K562 (cell line): Measurements from ENCODE around the gene GOLPH3. TPM values are rescaled to one million over a fixed set of nuclear protein-coding genes. Genes with fewer than 3 reads are reported as not detected.

Source experiments
- ATAC-seq: fragments of 200-7000 bp; cut with Tn5 transposase; 3 replicates; pipeline ENCODE4 v1.9.1; 2020; ENCODE audit warnings: moderate library complexity
- BruUV-seq: library from RNA; stranded (reverse); fragments of 400-500 nt; replicated peaks from 2 replicates; lab custom pipeline; 2021; lab: Mats Ljungman, UMichigan
- CTCF ChIA-PET: fragments of 300-600 bp; formaldehyde crosslinking; extraction: SDS; loops from one replicate; lab custom pipeline; 2021; ENCODE audit warnings: low intra/inter-chr PET ratio; lab: Yijun Ruan, JAX
- POLR2A ChIA-PET: fragments of 300-600, 350-650 bp; sonication (Branson Sonifier 250); formaldehyde crosslinking; extraction: SDS; loops from one replicate; lab custom pipeline; 2021; ENCODE audit warnings: antibody characterized with exemption, inconsistent platforms; lab: Yijun Ruan, JAX
- DNase-seq, 4 experiments: peaks; one replicate each; pipeline versions ENCODE4 v3.0.0 to v3.0.0-alpha.2; 2011 to 2018; ENCODE audit warnings: low spot score in 3 of 4, mixed read lengths in 3 of 4; ENCODE audit errors: extremely low read depth in 1 of 4
- FAIRE-seq: peaks from 2 replicates; lab custom pipeline; 2011; peaks lifted over from hg19 to GRCh38; lab: Jason Lieb, UNC
- H2AFZ ChIP-seq: 2 replicates; pipeline ENCODE4 v1.6.0; 2011; ENCODE audit warnings: low read depth, low read length, control low read depth, inconsistent platforms
- H3K27ac ChIP-seq: fragments of 200-600 bp; 3 replicates; pipeline ENCODE4 v1.8.0; 2011; ENCODE audit warnings: low read depth, mild to moderate bottlenecking, control low read depth, inconsistent platforms, low read length, moderate library complexity, mixed read lengths; ENCODE audit errors: extremely low read depth
- H3K27me3 ChIP-seq, 2 experiments: fragments of 300-600 bp in 1 of 2; 2 replicates in 1 of 2; 3 replicates in 1 of 2; pipeline versions ENCODE4 v1.6.0 to v1.8.0; 2011; ENCODE audit warnings: inconsistent platforms in 2 of 2, low read length in 2 of 2, mild to moderate bottlenecking in 1 of 2, mixed read lengths in 1 of 2, moderate library complexity in 1 of 2; ENCODE audit not compliant: control insufficient read depth in 2 of 2, insufficient read depth in 2 of 2
- H3K36me3 ChIP-seq: fragments of 300-600 bp; 3 replicates; pipeline ENCODE4 v1.8.0; 2011; ENCODE audit warnings: mild to moderate bottlenecking, low read length, inconsistent platforms; ENCODE audit not compliant: control insufficient read depth, insufficient read depth
- H3K4me1 ChIP-seq, 2 experiments: fragments of 200-600 bp in 1 of 2; replicated peaks in 1 of 2; 2 replicates in 1 of 2; 3 replicates in 1 of 2; pipeline versions ENCODE4 v1.5.1 to v1.8.0; 2011; ENCODE audit warnings: inconsistent platforms in 2 of 2, low read length in 2 of 2, mild to moderate bottlenecking in 1 of 2, mixed read lengths in 1 of 2, moderate library complexity in 1 of 2; ENCODE audit not compliant: control insufficient read depth in 2 of 2, insufficient read depth in 2 of 2
- H3K4me2 ChIP-seq: 2 replicates; pipeline ENCODE4 v1.6.1; 2011; ENCODE audit warnings: low read length, control low read depth, inconsistent platforms, mixed read lengths; ENCODE audit not compliant: insufficient read depth
- H3K4me3 ChIP-seq: fragments of 200-600 bp; sonication (generic), shearing (Covaris generic); 2 replicates; pipeline ENCODE4 v1.5.1; 2016; ENCODE audit warnings: control low read depth, inconsistent platforms
- H3K79me2 ChIP-seq: fragments of 200-600 bp; 3 replicates; pipeline ENCODE4 v1.8.0; 2011; ENCODE audit warnings: low read length, inconsistent platforms; ENCODE audit not compliant: control insufficient read depth, insufficient read depth
- H3K9ac ChIP-seq, 2 experiments: 2 replicates each; pipeline versions ENCODE4 v1.6.0 to v1.6.1; 2011; ENCODE audit warnings: low read depth in 2 of 2, low read length in 2 of 2, control low read depth in 1 of 2, inconsistent platforms in 1 of 2, mild to moderate bottlenecking in 1 of 2, mixed read lengths in 1 of 2; ENCODE audit not compliant: insufficient read depth in 1 of 2
- H3K9me1 ChIP-seq: one replicate; pipeline ENCODE4 v1.6.0; 2011; ENCODE audit warnings: inconsistent platforms, mild to moderate bottlenecking, low read length, moderate library complexity; ENCODE audit not compliant: control insufficient read depth, insufficient read depth
- H3K9me3 ChIP-seq: replicated peaks from 2 replicates; pipeline ENCODE4 v1.5.1; 2011; ENCODE audit warnings: low read depth, low read length, inconsistent platforms; ENCODE audit not compliant: control insufficient read depth, insufficient read depth
- H4K20me1 ChIP-seq: replicated peaks from 2 replicates; pipeline ENCODE4 v1.6.1; 2011; ENCODE audit warnings: low read length, inconsistent platforms, mixed read lengths; ENCODE audit not compliant: control insufficient read depth, insufficient read depth
- MTA1 ChIP-seq: fragments of 450-650 bp; IDR thresholded peaks from 2 replicates; pipeline ENCODE4 v1.6.1; 2017; ENCODE audit warnings: borderline replicate concordance
- NELFE ChIP-seq: IDR thresholded peaks from 2 replicates; pipeline ENCODE4 v1.6.1; 2011; ENCODE audit warnings: mild to moderate bottlenecking; ENCODE audit not compliant: insufficient read depth, insufficient read length
- YBX1 ChIP-seq: fragments of 450-650 bp; IDR thresholded peaks from 2 replicates; pipeline ENCODE4 v1.7.1; 2016; ENCODE audit warnings: mild to moderate bottlenecking
- ZNF212 ChIP-seq: fragments of 450-650 bp; formaldehyde crosslinking; IDR thresholded peaks from 2 replicates; pipeline ENCODE4 v1.4.0; 2020; ENCODE audit warnings: mild to moderate bottlenecking
- ZNF695 ChIP-seq: fragments of 450-650 bp; formaldehyde crosslinking; IDR thresholded peaks from 2 replicates; pipeline ENCODE4 v1.4.0; 2020; ENCODE audit warnings: mild to moderate bottlenecking, moderate library complexity
- WGBS: fragments of 100-300 bp; shearing (Covaris generic); methylation state at CpG from one replicate; pipeline ENCODE4 v1.1.6; 2016; ENCODE audit warnings: low coverage, mixed read lengths; ENCODE audit not compliant: insufficient coverage; ENCODE audit errors: missing lambda C conversion rate; 5-methylcytosine and 5-hydroxymethylcytosine counted together
- in situ Hi-C: fragments of 300-500 bp; cut with MboI; formaldehyde crosslinking; loops from 4 replicates; pipeline ENCODE4 v1.15.0; 2018; ENCODE audit warnings: inconsistent platforms, mixed read lengths
- intact Hi-C: fragments of 100-400 bp; cut with micrococcal nuclease; formaldehyde crosslinking; loops from 2 replicates; pipeline ENCODE4 v1.14.2; 2022
- polyA plus RNA-seq, 8 experiments: library from polyadenylated mRNA; depleted of rRNA in 4 of 8; stranded (reverse) in 5 of 8; unstranded in 3 of 8; fragments of >200 nt; fragmentation: Nextera tagmentation in 2 of 8; fragmentation: Illumina TruSeq in 1 of 8; extraction: Ambion mirVana in 2 of 8; extraction: Trizol in 1 of 8; gene quantifications; 2 replicates each; pipeline versions ENCODE4 v1.2.1 to v1.2.3, GENCODE V29; 2011 to 2014; ENCODE audit warnings: inconsistent platforms in 1 of 8, missing spikeins in 1 of 8
- total RNA-seq, 7 experiments: library from RNA; depleted of rRNA in 6 of 7; stranded (reverse); fragments of >200 nt in 6 of 7; fragmentation: Illumina TruSeq in 2 of 7; extraction: Trizol in 2 of 7; gene quantifications; 2 replicates each; pipeline versions ENCODE4 v1.2.1 to v1.2.3, GENCODE V29; 2011 to 2021; ENCODE audit warnings: low replicate concordance in 1 of 7
- TF ChIP-seq, protein P1 (sequence below): sonication (generic); formaldehyde crosslinking; IDR thresholded peaks from 2 replicates; pipeline ENCODE4 v1.4.0; 2020; ENCODE audit warnings: mild to moderate bottlenecking, missing genetic modification reagents
- TF ChIP-seq, protein P2 (sequence below): sonication (generic); formaldehyde crosslinking; IDR thresholded peaks from 2 replicates; pipeline ENCODE4 v1.8.1; 2022; ENCODE audit warnings: missing genetic modification reagents
- TF ChIP-seq, protein P3 (sequence below): fragments of 450-650 bp; IDR thresholded peaks from 2 replicates; pipeline ENCODE4 v1.6.1; 2016; ENCODE audit warnings: low read depth
- TF ChIP-seq, protein P4 (sequence below): fragments of 250-450 bp; sonication (Bioruptor Pico); IDR thresholded peaks from 2 replicates; pipeline ENCODE4 v1.4.0; 2020; ENCODE audit warnings: mild to moderate bottlenecking

Gene GOLPH3
- total and polyA plus RNA-seq, 9 of the 15 experiments (the other 6 are each of a cell fraction or from before 2014, with no cell fraction given) = 18.8 to 94.6 (median 55.1) TPM

DNA sequence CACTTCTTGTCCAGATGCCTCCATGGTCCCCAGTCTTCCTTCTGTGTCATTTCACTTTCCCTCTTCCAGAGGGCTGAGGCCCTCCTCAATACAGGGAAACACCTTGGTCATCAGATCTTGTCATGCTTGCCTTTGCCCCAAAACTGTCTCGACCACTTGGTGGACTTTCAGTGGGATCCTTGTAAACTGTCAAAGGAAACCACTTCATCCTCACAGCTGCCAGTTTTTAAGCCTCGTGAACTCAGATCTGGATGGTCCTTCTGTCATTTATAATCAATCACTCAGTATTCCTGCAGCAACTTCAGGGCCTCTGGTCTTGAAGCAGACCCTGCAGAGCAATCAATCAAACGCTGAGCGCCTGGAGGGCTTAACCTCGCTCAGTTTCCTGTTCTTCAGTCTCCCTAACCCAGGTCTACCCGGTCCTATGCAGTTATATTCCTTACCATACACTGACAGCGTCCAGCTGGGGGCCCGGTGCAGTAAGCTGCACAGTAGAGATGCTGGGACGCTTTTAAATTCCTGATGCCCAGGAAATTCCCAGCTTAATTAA is 74.6 kb downstream of the GOLPH3 start:
- FAIRE-seq (no peak), ATAC-seq (no peak), DNase-seq (no peak)
- 79% methylated on average over 9 of the region's 9 CpGs for WGBS
- Histone ChIP-seq H4K20me1 (no peaks in the 10 kb centered on the region), H3K9ac (no peak overlapping the region), H2AFZ (no peak overlapping the region), H3K79me2 (no peaks in the 10 kb centered on the region), H3K9me3 (no peaks in the 10 kb centered on the region), H3K4me3 (no peak overlapping the region), H3K9me1 (no peaks in the 10 kb centered on the region), H3K27ac (no peak overlapping the region), H3K4me1 (no peaks in the 10 kb centered on the region), H3K36me3 (peaks cover 49% of the 10 kb centered on the region), H3K27me3 (no peaks in the 10 kb centered on the region), H3K4me2 (no peak overlapping the region)
- ChIA-PET POLR2A (interaction anchor here (0.9 kb wide), 1 partner anchor 553 kb away, joined by 3 read pairs; no protein-coding TSS in a partner anchor), CTCF (no interaction called here)
- no TSS peak for BruUV-seq
- in situ Hi-C loops (loop anchor here (10.0 kb wide), 1 partner anchor 515 kb away; no protein-coding TSS in a partner anchor), intact Hi-C loops (loop anchor here (10.0 kb wide), 1 partner anchor 515 kb away; no protein-coding TSS in a partner anchor)
- TF ChIP-seq, protein P1, sequence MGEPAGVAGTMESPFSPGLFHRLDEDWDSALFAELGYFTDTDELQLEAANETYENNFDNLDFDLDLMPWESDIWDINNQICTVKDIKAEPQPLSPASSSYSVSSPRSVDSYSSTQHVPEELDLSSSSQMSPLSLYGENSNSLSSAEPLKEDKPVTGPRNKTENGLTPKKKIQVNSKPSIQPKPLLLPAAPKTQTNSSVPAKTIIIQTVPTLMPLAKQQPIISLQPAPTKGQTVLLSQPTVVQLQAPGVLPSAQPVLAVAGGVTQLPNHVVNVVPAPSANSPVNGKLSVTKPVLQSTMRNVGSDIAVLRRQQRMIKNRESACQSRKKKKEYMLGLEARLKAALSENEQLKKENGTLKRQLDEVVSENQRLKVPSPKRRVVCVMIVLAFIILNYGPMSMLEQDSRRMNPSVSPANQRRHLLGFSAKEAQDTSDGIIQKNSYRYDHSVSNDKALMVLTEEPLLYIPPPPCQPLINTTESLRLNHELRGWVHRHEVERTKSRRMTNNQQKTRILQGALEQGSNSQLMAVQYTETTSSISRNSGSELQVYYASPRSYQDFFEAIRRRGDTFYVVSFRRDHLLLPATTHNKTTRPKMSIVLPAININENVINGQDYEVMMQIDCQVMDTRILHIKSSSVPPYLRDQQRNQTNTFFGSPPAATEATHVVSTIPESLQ (CRISPR knock-in tag) = no peak
- no peak for TF ChIP-seq ZNF695 (CRISPR knock-in tag)
- no peak for TF ChIP-seq NELFE
- no peak for TF ChIP-seq YBX1
- TF ChIP-seq, protein P2, sequence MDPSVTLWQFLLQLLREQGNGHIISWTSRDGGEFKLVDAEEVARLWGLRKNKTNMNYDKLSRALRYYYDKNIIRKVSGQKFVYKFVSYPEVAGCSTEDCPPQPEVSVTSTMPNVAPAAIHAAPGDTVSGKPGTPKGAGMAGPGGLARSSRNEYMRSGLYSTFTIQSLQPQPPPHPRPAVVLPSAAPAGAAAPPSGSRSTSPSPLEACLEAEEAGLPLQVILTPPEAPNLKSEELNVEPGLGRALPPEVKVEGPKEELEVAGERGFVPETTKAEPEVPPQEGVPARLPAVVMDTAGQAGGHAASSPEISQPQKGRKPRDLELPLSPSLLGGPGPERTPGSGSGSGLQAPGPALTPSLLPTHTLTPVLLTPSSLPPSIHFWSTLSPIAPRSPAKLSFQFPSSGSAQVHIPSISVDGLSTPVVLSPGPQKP (CRISPR knock-in tag) = no peak
- TF ChIP-seq, protein P3, sequence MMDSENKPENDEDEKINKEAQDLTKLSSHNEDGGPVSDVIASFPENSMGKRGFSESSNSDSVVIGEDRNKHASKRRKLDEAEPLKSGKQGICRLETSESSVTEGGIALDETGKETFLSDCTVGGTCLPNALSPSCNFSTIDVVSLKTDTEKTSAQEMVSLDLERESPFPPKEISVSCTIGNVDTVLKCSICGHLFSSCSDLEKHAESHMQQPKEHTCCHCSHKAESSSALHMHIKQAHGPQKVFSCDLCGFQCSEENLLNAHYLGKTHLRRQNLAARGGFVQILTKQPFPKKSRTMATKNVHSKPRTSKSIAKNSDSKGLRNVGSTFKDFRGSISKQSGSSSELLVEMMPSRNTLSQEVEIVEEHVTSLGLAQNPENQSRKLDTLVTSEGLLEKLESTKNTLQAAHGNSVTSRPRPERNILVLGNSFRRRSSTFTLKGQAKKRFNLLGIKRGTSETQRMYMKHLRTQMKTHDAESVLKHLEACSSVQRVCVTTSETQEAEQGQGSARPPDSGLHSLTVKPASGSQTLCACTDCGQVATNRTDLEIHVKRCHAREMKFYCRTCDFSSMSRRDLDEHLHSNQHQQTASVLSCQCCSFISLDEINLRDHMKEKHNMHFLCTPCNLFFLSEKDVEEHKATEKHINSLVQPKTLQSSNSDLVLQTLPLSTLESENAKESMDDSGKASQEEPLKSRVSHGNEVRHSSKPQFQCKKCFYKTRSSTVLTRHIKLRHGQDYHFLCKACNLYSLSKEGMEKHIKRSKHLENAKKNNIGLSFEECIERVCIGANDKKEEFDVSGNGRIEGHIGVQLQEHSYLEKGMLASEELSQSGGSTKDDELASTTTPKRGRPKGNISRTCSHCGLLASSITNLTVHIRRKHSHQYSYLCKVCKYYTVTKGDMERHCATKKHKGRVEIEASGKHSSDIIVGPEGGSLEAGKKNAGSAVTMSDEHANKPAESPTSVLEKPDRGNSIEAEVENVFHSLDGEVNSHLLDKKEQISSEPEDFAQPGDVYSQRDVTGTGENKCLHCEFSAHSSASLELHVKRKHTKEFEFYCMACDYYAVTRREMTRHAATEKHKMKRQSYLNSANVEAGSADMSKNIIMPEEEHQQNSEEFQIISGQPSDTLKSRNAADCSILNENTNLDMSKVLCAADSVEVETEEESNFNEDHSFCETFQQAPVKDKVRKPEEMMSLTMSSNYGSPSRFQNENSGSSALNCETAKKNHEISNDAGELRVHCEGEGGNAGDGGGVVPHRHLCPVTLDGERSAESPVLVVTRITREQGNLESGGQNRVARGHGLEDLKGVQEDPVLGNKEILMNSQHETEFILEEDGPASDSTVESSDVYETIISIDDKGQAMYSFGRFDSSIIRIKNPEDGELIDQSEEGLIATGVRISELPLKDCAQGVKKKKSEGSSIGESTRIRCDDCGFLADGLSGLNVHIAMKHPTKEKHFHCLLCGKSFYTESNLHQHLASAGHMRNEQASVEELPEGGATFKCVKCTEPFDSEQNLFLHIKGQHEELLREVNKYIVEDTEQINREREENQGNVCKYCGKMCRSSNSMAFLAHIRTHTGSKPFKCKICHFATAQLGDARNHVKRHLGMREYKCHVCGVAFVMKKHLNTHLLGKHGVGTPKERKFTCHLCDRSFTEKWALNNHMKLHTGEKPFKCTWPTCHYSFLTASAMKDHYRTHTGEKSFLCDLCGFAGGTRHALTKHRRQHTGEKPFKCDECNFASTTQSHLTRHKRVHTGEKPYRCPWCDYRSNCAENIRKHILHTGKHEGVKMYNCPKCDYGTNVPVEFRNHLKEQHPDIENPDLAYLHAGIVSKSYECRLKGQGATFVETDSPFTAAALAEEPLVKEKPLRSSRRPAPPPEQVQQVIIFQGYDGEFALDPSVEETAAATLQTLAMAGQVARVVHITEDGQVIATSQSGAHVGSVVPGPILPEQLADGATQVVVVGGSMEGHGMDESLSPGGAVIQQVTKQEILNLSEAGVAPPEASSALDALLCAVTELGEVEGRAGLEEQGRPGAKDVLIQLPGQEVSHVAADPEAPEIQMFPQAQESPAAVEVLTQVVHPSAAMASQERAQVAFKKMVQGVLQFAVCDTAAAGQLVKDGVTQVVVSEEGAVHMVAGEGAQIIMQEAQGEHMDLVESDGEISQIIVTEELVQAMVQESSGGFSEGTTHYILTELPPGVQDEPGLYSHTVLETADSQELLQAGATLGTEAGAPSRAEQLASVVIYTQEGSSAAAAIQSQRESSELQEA = no peak
- TF ChIP-seq, protein P4, sequence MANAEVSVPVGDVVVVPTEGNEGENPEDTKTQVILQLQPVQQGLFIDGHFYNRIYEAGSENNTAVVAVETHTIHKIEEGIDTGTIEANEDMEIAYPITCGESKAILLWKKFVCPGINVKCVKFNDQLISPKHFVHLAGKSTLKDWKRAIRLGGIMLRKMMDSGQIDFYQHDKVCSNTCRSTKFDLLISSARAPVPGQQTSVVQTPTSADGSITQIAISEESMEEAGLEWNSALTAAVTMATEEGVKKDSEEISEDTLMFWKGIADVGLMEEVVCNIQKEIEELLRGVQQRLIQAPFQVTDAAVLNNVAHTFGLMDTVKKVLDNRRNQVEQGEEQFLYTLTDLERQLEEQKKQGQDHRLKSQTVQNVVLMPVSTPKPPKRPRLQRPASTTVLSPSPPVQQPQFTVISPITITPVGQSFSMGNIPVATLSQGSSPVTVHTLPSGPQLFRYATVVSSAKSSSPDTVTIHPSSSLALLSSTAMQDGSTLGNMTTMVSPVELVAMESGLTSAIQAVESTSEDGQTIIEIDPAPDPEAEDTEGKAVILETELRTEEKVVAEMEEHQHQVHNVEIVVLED (CRISPR knock-in tag) = no peak
- no peak for TF ChIP-seq MTA1
- no peak for TF ChIP-seq ZNF212 (CRISPR knock-in tag)
